CD14-positive monocyte (primary cell): Measurements from ENCODE around the gene SLC2A9. TPM values are rescaled to one million over a fixed set of nuclear protein-coding genes. Genes with fewer than 3 reads are reported as not detected.

ENCODE experiments used
- DNase-seq, 3 donors: peaks; one replicate each; pipeline ENCODE4 v3.0.0-alpha.2; 2011 to 2022
- H2AFZ ChIP-seq: 2 replicates; pipeline ENCODE4 v1.6.0; 2012; ENCODE audit warnings: mild to moderate bottlenecking, low read depth, low read length, inconsistent platforms; ENCODE audit not compliant: insufficient read depth, poor library complexity, severe bottlenecking
- H3K27ac ChIP-seq, 2 donors: 1 replicate in 1 of 2; 2 replicates in 1 of 2; pipeline ENCODE4 v1.5.1; 2012 to 2013; ENCODE audit warnings: low read length in 2 of 2, control low read depth in 1 of 2, inconsistent platforms in 1 of 2, low read depth in 1 of 2, mild to moderate bottlenecking in 1 of 2
- H3K27me3 ChIP-seq, 2 donors: one replicate each; pipeline versions ENCODE4 v1.6.0 to v1.6.1; 2011 to 2013; ENCODE audit warnings: low read length in 2 of 2; ENCODE audit not compliant: control insufficient read depth in 2 of 2, insufficient read depth in 2 of 2
- H3K36me3 ChIP-seq, 2 donors: replicated peaks in 1 of 2; 1 replicate in 1 of 2; 2 replicates in 1 of 2; pipeline versions ENCODE4 v1.5.1 to v1.6.1; 2012 to 2013; ENCODE audit warnings: low read length in 2 of 2, control low read depth in 1 of 2, inconsistent platforms in 1 of 2, mild to moderate bottlenecking in 1 of 2; ENCODE audit not compliant: insufficient read depth in 2 of 2, control insufficient read depth in 1 of 2
- H3K4me1 ChIP-seq, 2 donors: 1 replicate in 1 of 2; 2 replicates in 1 of 2; pipeline versions ENCODE4 v1.5.1 to v1.6.1; 2012 to 2013; ENCODE audit warnings: low read length in 2 of 2, control low read depth in 1 of 2, inconsistent platforms in 1 of 2, mild to moderate bottlenecking in 1 of 2, moderate library complexity in 1 of 2; ENCODE audit not compliant: insufficient read depth in 2 of 2, control insufficient read depth in 1 of 2
- H3K4me2 ChIP-seq: replicated peaks from 2 replicates; pipeline ENCODE3; 2012; ENCODE audit warnings: low read length, moderate library complexity, mild to moderate bottlenecking; ENCODE audit not compliant: poor library complexity, severe bottlenecking; ENCODE audit errors: extremely low read depth
- H3K4me3 ChIP-seq, 3 experiments: fragments of 200-600 bp in 1 of 3; sonication (generic) in 1 of 3; replicated peaks in 1 of 3; 1 replicate in 2 of 3; 2 replicates in 1 of 3; pipeline ENCODE4 v1.5.1; 2011 to 2013; ENCODE audit warnings: low read length in 3 of 3, mild to moderate bottlenecking in 3 of 3, control low read depth in 2 of 3, low read depth in 2 of 3, inconsistent platforms in 1 of 3, moderate library complexity in 1 of 3
- H3K79me2 ChIP-seq: 2 replicates; pipeline ENCODE4 v1.6.0; 2012; ENCODE audit warnings: mild to moderate bottlenecking, control low read depth, inconsistent platforms, low read length, moderate library complexity; ENCODE audit not compliant: insufficient read depth
- H3K9ac ChIP-seq: 2 replicates; pipeline ENCODE4 v1.6.0; 2017; ENCODE audit warnings: low read length, mild to moderate bottlenecking; ENCODE audit not compliant: insufficient read depth, poor library complexity, severe bottlenecking
- H3K9me3 ChIP-seq, 2 donors: replicated peaks in 1 of 2; 1 replicate in 1 of 2; 2 replicates in 1 of 2; pipeline versions ENCODE4 v1.5.1 to v1.6.1; 2012 to 2013; ENCODE audit warnings: low read length in 2 of 2, control low read depth in 1 of 2; ENCODE audit not compliant: control insufficient read depth in 1 of 2, insufficient read depth in 1 of 2
- H4K20me1 ChIP-seq: 2 replicates; pipeline ENCODE4 v1.6.0; 2012; ENCODE audit warnings: mild to moderate bottlenecking, low read length, control low read depth, moderate library complexity; ENCODE audit not compliant: insufficient read depth
- H3K27ac Mint-ChIP-seq, 7 donors: one replicate each; pipeline ENCODE4 v1.8.0; 2020; ENCODE audit warnings: mild to moderate bottlenecking in 7 of 7, mixed read lengths in 7 of 7, moderate library complexity in 6 of 7, inconsistent platforms in 2 of 7
- H3K27me3 Mint-ChIP-seq, 3 donors: one replicate each; pipeline ENCODE4 v1.8.0; 2021 to 2022; ENCODE audit warnings: low read depth in 3 of 3, mild to moderate bottlenecking in 3 of 3, mixed read lengths in 3 of 3, moderate library complexity in 3 of 3, inconsistent platforms in 1 of 3
- H3K36me3 Mint-ChIP-seq, 2 donors: one replicate each; pipeline ENCODE4 v1.8.0; 2020; ENCODE audit warnings: mixed read lengths in 2 of 2, inconsistent platforms in 1 of 2, mild to moderate bottlenecking in 1 of 2
- H3K4me1 Mint-ChIP-seq: one replicate; pipeline ENCODE4 v1.8.0; 2020; ENCODE audit warnings: mild to moderate bottlenecking, mixed read lengths
- H3K4me3 Mint-ChIP-seq, 2 donors: one replicate each; pipeline ENCODE4 v1.8.0; 2020; ENCODE audit warnings: mild to moderate bottlenecking in 2 of 2, mixed read lengths in 2 of 2, moderate library complexity in 1 of 2
- H3K9me3 Mint-ChIP-seq, 7 donors: one replicate each; pipeline ENCODE4 v1.8.0; 2020 to 2022; ENCODE audit warnings: mixed read lengths in 7 of 7, mild to moderate bottlenecking in 6 of 7, moderate library complexity in 6 of 7, inconsistent platforms in 2 of 7
- WGBS: methylation state at CpG from one replicate; pipeline ENCODE4 v1.1.5; 2013; ENCODE audit warnings: missing lambda C conversion rate; ENCODE audit not compliant: insufficient coverage; 5-methylcytosine and 5-hydroxymethylcytosine counted together
- intact Hi-C, 2 donors: fragments of 100-400 bp; cut with micrococcal nuclease; formaldehyde crosslinking; loops; one replicate each; pipeline versions ENCODE4 v1.15.0 to v1.15.1; 2023
- polyA plus RNA-seq, 3 donors: library from polyadenylated mRNA; depleted of rRNA in 1 of 3; unstranded in 2 of 3; stranded (reverse) in 1 of 3; fragments of 300-500 nt in 2 of 3; fragments of >200 nt in 1 of 3; fragmentation: Illumina TruSeq in 2 of 3; gene quantifications; 1 replicate in 2 of 3; 2 replicates in 1 of 3; pipeline ENCODE4 v1.2.3, GENCODE V29; 2012 to 2021
- TF ChIP-seq, protein P1 (sequence below): fragments of 200-600 bp; IDR thresholded peaks from one replicate; pipeline ENCODE4 v1.8.0; 2022; ENCODE audit warnings: antibody characterized with exemption, mild to moderate bottlenecking

SLC2A9 gene
- polyA plus RNA-seq, 3 donors: 27.3 to 38.6 (median 34.7) TPM

- H3K27ac Mint-ChIP-seq: peak overlapping the region in 1 of 7 donors; percentile 65
- H4K20me1 ChIP-seq: no peaks in the 10 kb centered on the region
- no peak overlapping the region for H2AFZ ChIP-seq
- H3K9me3 ChIP-seq: no peaks in the 10 kb centered on the region
- DNase-seq: no peak
- H3K4me1 ChIP-seq: peaks cover 0 to 6% of the 10 kb centered on the region in 2 donors
- H3K36me3 Mint-ChIP-seq: peaks cover 77 to 80% of the 10 kb centered on the region in 2 donors
- intact Hi-C loops: no loop called here
- H3K9ac ChIP-seq: no peak overlapping the region
- peaks cover 65 to 80% of the 10 kb centered on the region in 2 donors for H3K36me3 ChIP-seq
- H3K27me3 ChIP-seq: no peaks in the 10 kb centered on the region
- no peak overlapping the region for H3K4me3 Mint-ChIP-seq
- no peaks in the 10 kb centered on the region for H3K79me2 ChIP-seq
- H3K9me3 Mint-ChIP-seq: peaks cover 0 to 7% (median 0%) of the 10 kb centered on the region in 7 donors
- no peak overlapping the region for H3K4me2 ChIP-seq
- peaks cover 5% of the 10 kb centered on the region for H3K4me1 Mint-ChIP-seq
- no peak overlapping the region for H3K4me3 ChIP-seq
- 89% methylated on average over 1 of the region's 4 CpGs for WGBS
- H3K27me3 Mint-ChIP-seq: peaks cover 0 to 1% (median 0%) of the 10 kb centered on the region in 3 donors
- no peak overlapping the region for H3K27ac ChIP-seq
- TF ChIP-seq, protein P1, sequence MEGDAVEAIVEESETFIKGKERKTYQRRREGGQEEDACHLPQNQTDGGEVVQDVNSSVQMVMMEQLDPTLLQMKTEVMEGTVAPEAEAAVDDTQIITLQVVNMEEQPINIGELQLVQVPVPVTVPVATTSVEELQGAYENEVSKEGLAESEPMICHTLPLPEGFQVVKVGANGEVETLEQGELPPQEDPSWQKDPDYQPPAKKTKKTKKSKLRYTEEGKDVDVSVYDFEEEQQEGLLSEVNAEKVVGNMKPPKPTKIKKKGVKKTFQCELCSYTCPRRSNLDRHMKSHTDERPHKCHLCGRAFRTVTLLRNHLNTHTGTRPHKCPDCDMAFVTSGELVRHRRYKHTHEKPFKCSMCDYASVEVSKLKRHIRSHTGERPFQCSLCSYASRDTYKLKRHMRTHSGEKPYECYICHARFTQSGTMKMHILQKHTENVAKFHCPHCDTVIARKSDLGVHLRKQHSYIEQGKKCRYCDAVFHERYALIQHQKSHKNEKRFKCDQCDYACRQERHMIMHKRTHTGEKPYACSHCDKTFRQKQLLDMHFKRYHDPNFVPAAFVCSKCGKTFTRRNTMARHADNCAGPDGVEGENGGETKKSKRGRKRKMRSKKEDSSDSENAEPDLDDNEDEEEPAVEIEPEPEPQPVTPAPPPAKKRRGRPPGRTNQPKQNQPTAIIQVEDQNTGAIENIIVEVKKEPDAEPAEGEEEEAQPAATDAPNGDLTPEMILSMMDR: no peak
Measured at GRCh38 chr4:9904976-9905587, 116.2 kb downstream of the SLC2A9 start.

GRCh38 chr4:9903317-9903716 lies 118.0 kb downstream of the SLC2A9 start:
- H3K4me2 ChIP-seq: no peak overlapping the region
- Mint-ChIP-seq H3K36me3 (peaks cover 67 to 72% of the 10 kb centered on the region in 2 donors), H3K27ac (peak overlapping the region in 1 of 7 donors; percentile 56), H3K4me3 (no peak overlapping the region), H3K27me3 (peaks cover 0 to 1% (median 0%) of the 10 kb centered on the region in 3 donors), H3K4me1 (peaks cover 5% of the 10 kb centered on the region), H3K9me3 (peaks cover 0 to 6% (median 0%) of the 10 kb centered on the region in 7 donors)
- H4K20me1 ChIP-seq: no peaks in the 10 kb centered on the region
- DNase-seq: no peak
- no peak overlapping the region for H2AFZ ChIP-seq
- no peaks in the 10 kb centered on the region for H3K27me3 ChIP-seq
- H3K4me3 ChIP-seq: no peak overlapping the region
- H3K9ac ChIP-seq: no peak overlapping the region
- H3K4me1 ChIP-seq: peaks cover 0 to 6% of the 10 kb centered on the region in 2 donors
- TF ChIP-seq, protein P1: no peak
- intact Hi-C loops: no loop called here
- WGBS: 100% methylated on average over 1 of the region's 3 CpGs
- H3K36me3 ChIP-seq: peaks cover 55 to 73% of the 10 kb centered on the region in 2 donors
- H3K9me3 ChIP-seq: no peaks in the 10 kb centered on the region
- no peak overlapping the region for H3K27ac ChIP-seq
- H3K79me2 ChIP-seq: no peaks in the 10 kb centered on the region
